PC-9 (cell line): ENCODE data around the gene BMPR1B. TPM values are rescaled to one million over a fixed set of nuclear protein-coding genes. Genes with fewer than 3 reads are reported as not detected.

Experiments used
- BruUV-seq: library from RNA; stranded (reverse); fragments of 400-500 nt; replicated peaks from 2 replicates; lab custom pipeline; 2021; lab: Mats Ljungman, UMichigan
- CTCF ChIA-PET: fragments of 300-600 bp; sonication (Branson Sonifier 250); formaldehyde crosslinking; loops from one replicate; lab custom pipeline; 2022; ENCODE audit warnings: antibody characterized with exemption; lab: Charles Lee
- POLR2A ChIA-PET: fragments of 300-600 bp; sonication (Branson Sonifier 250); formaldehyde crosslinking; loops from one replicate; lab custom pipeline; 2022; ENCODE audit warnings: antibody characterized with exemption; ENCODE audit not compliant: unreplicated experiment; lab: Charles Lee
- DNase-seq, 2 experiments: peaks; one replicate each; pipeline versions ENCODE4 v3.0.0 to v3.0.0-alpha.2; 2015 to 2022; ENCODE audit warnings: mixed read lengths in 1 of 2
- H2AFZ ChIP-seq: fragments of 200-600 bp; sonication (generic); 2 replicates; pipeline ENCODE4 v1.8.1; 2017; ENCODE audit warnings: antibody characterized with exemption
- H3F3A ChIP-seq: fragments of 200-600 bp; sonication (generic); 2 replicates; pipeline ENCODE4 v1.8.1; 2017; ENCODE audit warnings: antibody characterized with exemption, mild to moderate bottlenecking, low read depth; ENCODE audit not compliant: insufficient read depth
- H3K27ac ChIP-seq: fragments of 200-600 bp; sonication (generic); 2 replicates; pipeline ENCODE4 v1.6.1; 2016; ENCODE audit warnings: mixed run types
- H3K27me3 ChIP-seq: fragments of 200-600 bp; sonication (generic); 2 replicates; pipeline ENCODE4 v1.6.1; 2016; ENCODE audit warnings: low read depth, mixed run types; ENCODE audit not compliant: insufficient read depth
- H3K36me3 ChIP-seq: fragments of 200-600 bp; sonication (generic); 2 replicates; pipeline ENCODE4 v1.6.1; 2016; ENCODE audit warnings: low read depth, mixed run types
- H3K4me1 ChIP-seq: fragments of 200-600 bp; sonication (generic); replicated peaks from 2 replicates; pipeline ENCODE4 v1.6.1; 2016; ENCODE audit warnings: mixed run types; ENCODE audit not compliant: insufficient read depth
- H3K4me2 ChIP-seq: fragments of 200-600 bp; sonication (generic); 2 replicates; pipeline ENCODE4 v1.6.1; 2017; ENCODE audit warnings: mixed run types
- H3K4me3 ChIP-seq: fragments of 200-600 bp; sonication (generic); 2 replicates; pipeline ENCODE4 v1.6.1; 2016; ENCODE audit warnings: mixed run types
- H3K79me2 ChIP-seq: fragments of 200-600 bp; sonication (generic); 2 replicates; pipeline ENCODE4 v1.6.1; 2017; ENCODE audit warnings: low read depth, mixed run types
- H3K9me2 ChIP-seq: fragments of 200-600 bp; sonication (generic); 2 replicates; pipeline ENCODE4 v1.8.1; 2017; ENCODE audit warnings: mild to moderate bottlenecking; ENCODE audit not compliant: insufficient read depth
- H3K9me3 ChIP-seq: fragments of 200-600 bp; sonication (generic); 2 replicates; pipeline ENCODE4 v1.8.1; 2016; ENCODE audit warnings: low read depth; ENCODE audit not compliant: insufficient read depth
- H4K20me1 ChIP-seq: fragments of 200-600 bp; sonication (generic); 2 replicates; pipeline ENCODE4 v1.8.1; 2017; ENCODE audit not compliant: insufficient read depth
- CTCF ChIP-seq: fragments of 200-600 bp; sonication (generic); conservative IDR thresholded peaks from 2 replicates; pipeline ENCODE4 v1.6.1; 2017; ENCODE audit warnings: mixed run types, antibody characterized with exemption, mild to moderate bottlenecking, moderate library complexity
- EZH2 ChIP-seq: fragments of 200-600 bp; sonication (generic); IDR thresholded peaks from 2 replicates; pipeline ENCODE4 v1.8.0; 2017; ENCODE audit warnings: antibody characterized with exemption, low read depth
- intact Hi-C: fragments of 100-400 bp; cut with micrococcal nuclease; formaldehyde crosslinking; loops from one replicate; pipeline ENCODE4 v1.10.0; 2022; ENCODE audit not compliant: unreplicated experiment
- total RNA-seq: library from RNA; stranded (reverse); gene quantifications from 2 replicates; pipeline ENCODE4 v1.2.3, GENCODE V29; 2021

The BMPR1B gene
- total RNA-seq, 1 experiment from 2014 or later, result 1.1 TPM

GRCh38 chr4:94957030-94957429, 199.3 kb downstream of the BMPR1B start:
- no peaks in the 10 kb centered on the region for H3K9me3 ChIP-seq
- no peaks in the 10 kb centered on the region for H4K20me1 ChIP-seq
- no peak overlapping the region for H3K4me3 ChIP-seq
- BruUV-seq, result no TSS peak
- H3K4me1 ChIP-seq, result no peaks in the 10 kb centered on the region
- no peak overlapping the region for H3K27ac ChIP-seq
- no peaks in the 10 kb centered on the region for H3F3A ChIP-seq
- TF ChIP-seq CTCF (no peak), EZH2 (no peak)
- no peak for DNase-seq
- H3K27me3 ChIP-seq, result no peaks in the 10 kb centered on the region
- H2AFZ ChIP-seq, result no peak overlapping the region
- POLR2A ChIA-PET, result no interaction called here
- no peaks in the 10 kb centered on the region for H3K36me3 ChIP-seq
- intact Hi-C loops, result no loop called here
- H3K9me2 ChIP-seq, result no peaks in the 10 kb centered on the region
- CTCF ChIA-PET, result no interaction called here
- H3K79me2 ChIP-seq, result no peaks in the 10 kb centered on the region
- no peak overlapping the region for H3K4me2 ChIP-seq

GRCh38 chr4:94959307-94959706, 201.6 kb downstream of the BMPR1B start:
- no TSS peak for BruUV-seq
- CTCF ChIA-PET, result no interaction called here

GRCh38 chr4:94960708-94961107, 203.0 kb downstream of the BMPR1B start:
- Histone ChIP-seq H3K79me2 (no peaks in the 10 kb centered on the region), H3K4me2 (no peak overlapping the region), H3F3A (no peaks in the 10 kb centered on the region), H3K27ac (no peak overlapping the region), H3K4me1 (no peaks in the 10 kb centered on the region), H3K27me3 (no peaks in the 10 kb centered on the region), H3K9me2 (no peaks in the 10 kb centered on the region), H4K20me1 (no peaks in the 10 kb centered on the region), H3K4me3 (no peak overlapping the region), H2AFZ (no peak overlapping the region; the same call in 1 of the 2 replicates), H3K9me3 (no peaks in the 10 kb centered on the region), H3K36me3 (no peaks in the 10 kb centered on the region)
- no peak for DNase-seq
- BruUV-seq, result no TSS peak
- ChIA-PET POLR2A (interaction anchor here (0.7 kb wide), 1 partner anchor 84 kb away, joined by 3 read pairs; no protein-coding TSS in a partner anchor), CTCF (no interaction called here)
- TF ChIP-seq EZH2 (no peak), CTCF (no peak)
- intact Hi-C loops, result no loop called here

More at GRCh38 chr4:94959307-94959706, 201.6 kb downstream of the BMPR1B start:
- POLR2A ChIA-PET, result no interaction called here
- intact Hi-C loops, result no loop called here
- Histone ChIP-seq H3K27ac (no peak overlapping the region), H3F3A (no peaks in the 10 kb centered on the region), H2AFZ (no peak overlapping the region), H4K20me1 (no peaks in the 10 kb centered on the region), H3K79me2 (no peaks in the 10 kb centered on the region), H3K27me3 (no peaks in the 10 kb centered on the region), H3K36me3 (no peaks in the 10 kb centered on the region), H3K9me3 (no peaks in the 10 kb centered on the region), H3K4me1 (no peaks in the 10 kb centered on the region), H3K4me2 (no peak overlapping the region), H3K4me3 (no peak overlapping the region), H3K9me2 (no peaks in the 10 kb centered on the region)
- TF ChIP-seq EZH2 (no peak), CTCF (no peak)
- DNase-seq, result no peak
